Left ventricle myocardium superior (tissue), 1 donor: ENCODE data around the gene PLA2G15. TPM values are rescaled to one million over a fixed set of nuclear protein-coding genes. Genes with fewer than 3 reads are reported as not detected.

Experiments used
- ATAC-seq: fragments of 200-7000 bp; cut with Tn5 transposase; one replicate; pipeline ENCODE4 v1.9.1; 2020; ENCODE audit warnings: mild to moderate bottlenecking, moderate library complexity
- DNase-seq: peaks from one replicate; pipeline ENCODE4 v3.0.0-alpha.2; 2020
- intact Hi-C: fragments of 100-400 bp; cut with micrococcal nuclease; formaldehyde crosslinking; loops from one replicate; pipeline ENCODE4 v1.11.0; 2022
- total RNA-seq: library from RNA; stranded (reverse); fragmentation: NEBNext Ultra II Directional; extraction: Animal tissue kit (Norgen Biotek cat#: 25700); gene quantifications from one replicate; pipeline ENCODE4 v1.2.1, GENCODE V29; 2021
- donor health status: DM: no; HTN: yes; CAD: no; lungs with severe emphysema.

The PLA2G15 gene
- total RNA-seq, 1 donor from 2014 or later: 33.8 TPM

- DNase-seq: no peak
- intact Hi-C loops: no loop called here
Measured at GRCh38 chr16:68230176-68230571, 15.0 kb upstream of the PLA2G15 start.

GRCh38 chr16:68230956-68231355 is 14.2 kb upstream of the PLA2G15 start:
- DNase-seq (no peak), ATAC-seq (no peak)
- intact Hi-C loops: no loop called here

More at GRCh38 chr16:68230176-68230571, 15.0 kb upstream of the PLA2G15 start:
- no peak for ATAC-seq

- no peak for DNase-seq
- no peak for ATAC-seq
- intact Hi-C loops: no loop called here
Measured at GRCh38 chr16:68231384-68232136, 13.6 kb upstream of the PLA2G15 start.

GRCh38 chr16:68232335-68232734 is 12.8 kb upstream of the PLA2G15 start:
- DNase-seq (no peak), ATAC-seq (no peak)
- intact Hi-C loops: no loop called here

- no peak for DNase-seq
- intact Hi-C loops: no loop called here
- ATAC-seq: no peak
Measured at GRCh38 chr16:68233085-68233834, 11.9 kb upstream of the PLA2G15 start.

- intact Hi-C loops: no loop called here
- ATAC-seq: no peak
- DNase-seq: no peak
Measured at GRCh38 chr16:68233835-68234187, 11.4 kb upstream of the PLA2G15 start.

- no peak for DNase-seq
- no peak for ATAC-seq
- intact Hi-C loops: no loop called here
Measured at GRCh38 chr16:68234188-68235107, 10.7 kb upstream of the PLA2G15 start.

GRCh38 chr16:68235108-68235886 is 9.9 kb upstream of the PLA2G15 start:
- ATAC-seq (no peak), DNase-seq (no peak)
- intact Hi-C loops: no loop called here

GRCh38 chr16:68235887-68236136 is 9.4 kb upstream of the PLA2G15 start, which contains the start of gene ESRP2:
Gene ESRP2, minus strand, starts transcription at chr16:68236127. Its CDS starts 82 bp downstream, at chr16:68236045.
- ATAC-seq: no peak
- intact Hi-C loops: no loop called here
- no peak for DNase-seq

GRCh38 chr16:68236137-68236825 is 8.9 kb upstream of the PLA2G15 start:
- peak; percentile 60 for DNase-seq
- intact Hi-C loops: no loop called here

GRCh38 chr16:68236826-68237242 is 8.3 kb upstream of the PLA2G15 start:
- peak; percentile 0 for ATAC-seq
- intact Hi-C loops: no loop called here
- no peak for DNase-seq

More at GRCh38 chr16:68236137-68236825, 8.9 kb upstream of the PLA2G15 start:
- peak; percentile 0 for ATAC-seq

- DNase-seq (peak; percentile 99), ATAC-seq (peak; percentile 90)
- intact Hi-C loops: no loop called here
Measured at GRCh38 chr16:68237243-68238028, 7.7 kb upstream of the PLA2G15 start.

- DNase-seq: no peak
- intact Hi-C loops: no loop called here
- ATAC-seq: no peak
Measured at GRCh38 chr16:68238029-68238345, 7.2 kb upstream of the PLA2G15 start.

- no peak for ATAC-seq
- intact Hi-C loops: loop anchor here (5.0 kb wide), 1 partner anchor 85 kb away; no protein-coding TSS in a partner anchor
- no peak for DNase-seq
Measured at GRCh38 chr16:68242085-68242484, 3.1 kb upstream of the PLA2G15 start.

GRCh38 chr16:68242926-68243858 is 2.0 kb upstream of the PLA2G15 start:
- intact Hi-C loops: loop anchor here (5.0 kb wide), 1 partner anchor 84 kb away; no protein-coding TSS in a partner anchor
- DNase-seq (peak; percentile 11), ATAC-seq (no peak)

- no peak for DNase-seq
- intact Hi-C loops: loop anchor here (5.0 kb wide), 1 partner anchor 83 kb away; no protein-coding TSS in a partner anchor
- ATAC-seq: no peak
Measured at GRCh38 chr16:68244481-68244902, 681 bp upstream of the PLA2G15 start.

- DNase-seq (peak; percentile 20), ATAC-seq (no peak)
- intact Hi-C loops: no loop called here
Measured at GRCh38 chr16:68246121-68246520, 948 bp downstream of the PLA2G15 start.
